HEK293 (cell line): ENCODE measurements around the gene CRELD1.
A peak's percentile ranks its signal among the peaks of the same experiment; 100 is the strongest.

Experiments
- CTCF ChIA-PET: fragments of 350-600 bp; formaldehyde crosslinking; extraction: SDS; loops from one replicate; lab custom pipeline; 2021; ENCODE audit warnings: antibody characterized with exemption; lab: Yijun Ruan, JAX
- POLR2A ChIA-PET: fragments of 300-600 bp; formaldehyde crosslinking; extraction: SDS; loops from one replicate; lab custom pipeline; 2020; ENCODE audit warnings: antibody characterized with exemption, inconsistent platforms; lab: Yijun Ruan, JAX
- H3K27ac ChIP-seq: fragments of 200-500 bp; sonication (Bioruptor generic); 2 replicates; pipeline ENCODE4 v1.5.1; 2014; ENCODE audit warnings: low read depth, low read length, control low read depth, inconsistent platforms; ENCODE audit errors: extremely low read depth
- H3K36me3 ChIP-seq, 2 experiments: fragments of 200-500 bp in 1 of 2; sonication (Bioruptor generic) in 1 of 2; 1 replicate in 1 of 2; 2 replicates in 1 of 2; pipeline ENCODE4 v1.5.1; 2014 to 2017; ENCODE audit warnings: inconsistent platforms in 2 of 2, low read length in 2 of 2; ENCODE audit not compliant: control insufficient read depth in 2 of 2, insufficient read depth in 1 of 2
- H3K4me1 ChIP-seq: fragments of 200-500 bp; sonication (Bioruptor generic); 2 replicates; pipeline ENCODE4 v1.5.1; 2014; ENCODE audit warnings: mild to moderate bottlenecking, low read length, inconsistent platforms; ENCODE audit not compliant: control insufficient read depth, insufficient read depth
- H3K4me3 ChIP-seq: 2 replicates; pipeline ENCODE4 v1.5.1; 2011; ENCODE audit warnings: low read depth, mild to moderate bottlenecking, control low read depth, low read length, moderate library complexity
- H3K9me3 ChIP-seq: fragments of 200-500 bp; sonication (Bioruptor generic); 2 replicates; pipeline ENCODE4 v1.5.1; 2014; ENCODE audit warnings: low read depth, low read length, inconsistent platforms; ENCODE audit not compliant: control insufficient read depth, insufficient read depth
- FEZF1 ChIP-seq: fragments of 450-650 bp; formaldehyde crosslinking; IDR thresholded peaks from 2 replicates; pipeline ENCODE4 v1.5.1; 2016; ENCODE audit warnings: missing biosample characterization, missing genetic modification characterization
- SCRT2 ChIP-seq: fragments of 450-650 bp; formaldehyde crosslinking; IDR thresholded peaks from 2 replicates; pipeline ENCODE4 v1.5.1; 2016; ENCODE audit warnings: missing biosample characterization, missing genetic modification characterization
- SP2 ChIP-seq: fragments of 450-650 bp; formaldehyde crosslinking; IDR thresholded peaks from 2 replicates; pipeline ENCODE4 v1.5.1; 2016; ENCODE audit warnings: missing biosample characterization, missing genetic modification characterization
- TRIM28 ChIP-seq: IDR thresholded peaks from 2 replicates; pipeline ENCODE4 v1.6.1; 2011; ENCODE audit warnings: low read length, control low read depth, borderline replicate concordance
- ZBTB8A ChIP-seq: fragments of 450-650 bp; formaldehyde crosslinking; IDR thresholded peaks from 2 replicates; pipeline ENCODE4 v1.5.1; 2016; ENCODE audit warnings: missing biosample characterization, missing genetic modification characterization
- ZIC2 ChIP-seq: fragments of 450-650 bp; formaldehyde crosslinking; IDR thresholded peaks from 2 replicates; pipeline ENCODE4 v1.5.1; 2016; ENCODE audit warnings: missing biosample characterization, missing genetic modification characterization
- ZNF416 ChIP-seq: fragments of 450-650 bp; formaldehyde crosslinking; IDR thresholded peaks from 2 replicates; pipeline ENCODE4 v1.5.1; 2016; ENCODE audit warnings: missing biosample characterization, missing genetic modification characterization
- ZNF501 ChIP-seq: fragments of 450-650 bp; formaldehyde crosslinking; IDR thresholded peaks from 2 replicates; pipeline ENCODE4 v1.5.1; 2016; ENCODE audit warnings: missing biosample characterization, missing genetic modification characterization
- ZNF747 ChIP-seq: fragments of 450-650 bp; formaldehyde crosslinking; IDR thresholded peaks from 2 replicates; pipeline ENCODE4 v1.5.1; 2016; ENCODE audit warnings: missing biosample characterization, missing genetic modification characterization
- ZSCAN23 ChIP-seq: fragments of 450-650 bp; formaldehyde crosslinking; IDR thresholded peaks from 2 replicates; pipeline ENCODE4 v1.5.1; 2016; ENCODE audit warnings: missing biosample characterization, missing genetic modification characterization
- TF ChIP-seq, protein P1 (sequence below): fragments of 450-650 bp; formaldehyde crosslinking; IDR thresholded peaks from 2 replicates; pipeline ENCODE4 v1.5.1; 2017; ENCODE audit warnings: missing biosample characterization, missing genetic modification characterization
- TF ChIP-seq, protein P2 (sequence below): fragments of 450-650 bp; formaldehyde crosslinking; IDR thresholded peaks from 2 replicates; pipeline ENCODE4 v1.5.1; 2016; ENCODE audit warnings: missing biosample characterization, missing genetic modification characterization, borderline replicate concordance

The CRELD1 gene

GRCh38 chr3:9909221-9910013, 24.2 kb upstream of the CRELD1 start:
- H3K4me1 ChIP-seq, result peaks cover 7% of the 10 kb centered on the region
- ChIA-PET POLR2A (interaction anchor here (0.9 kb wide), 1 partner anchor 65 kb away, joined by 3 read pairs; the partner anchor contains the start of gene RPUSD3), CTCF (interaction anchor here (0.6 kb wide), 1 partner anchor 52 kb away, joined by 3 read pairs; no protein-coding TSS in a partner anchor)
- no peaks in the 10 kb centered on the region for H3K9me3 ChIP-seq
- TF ChIP-seq, protein P1, sequence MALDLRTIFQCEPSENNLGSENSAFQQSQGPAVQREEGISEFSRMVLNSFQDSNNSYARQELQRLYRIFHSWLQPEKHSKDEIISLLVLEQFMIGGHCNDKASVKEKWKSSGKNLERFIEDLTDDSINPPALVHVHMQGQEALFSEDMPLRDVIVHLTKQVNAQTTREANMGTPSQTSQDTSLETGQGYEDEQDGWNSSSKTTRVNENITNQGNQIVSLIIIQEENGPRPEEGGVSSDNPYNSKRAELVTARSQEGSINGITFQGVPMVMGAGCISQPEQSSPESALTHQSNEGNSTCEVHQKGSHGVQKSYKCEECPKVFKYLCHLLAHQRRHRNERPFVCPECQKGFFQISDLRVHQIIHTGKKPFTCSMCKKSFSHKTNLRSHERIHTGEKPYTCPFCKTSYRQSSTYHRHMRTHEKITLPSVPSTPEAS, result 0 out of 2 replicates have a peak, but pooled peaks have one; percentile 28
- no peak for TF ChIP-seq ZSCAN23 (tag by site-specific recombination)
- H3K27ac ChIP-seq, result no peak overlapping the region
- H3K36me3 ChIP-seq, result no peaks in the 10 kb centered on the region
- H3K4me3 ChIP-seq, result no peak overlapping the region

GRCh38 chr3:9911863-9912262, 21.8 kb upstream of the CRELD1 start:
- POLR2A ChIA-PET, result interaction anchor here (0.6 to 1.5 kb wide), 4 partner anchors 14 to 67 kb away, joined by 3 to 4 read pairs (median 4); partner anchors contain the start of gene CRELD1

GRCh38 chr3:9912294-9912935, 21.2 kb upstream of the CRELD1 start:
- peaks cover 19% of the 10 kb centered on the region for H3K4me1 ChIP-seq
- TF ChIP-seq ZIC2 (tag by site-specific recombination) (peak; percentile 29; the same call in 1 of the 2 replicates), FEZF1 (tag by site-specific recombination) (peak; percentile 40), SCRT2 (0 out of 2 replicates have a peak, but pooled peaks have one; percentile 28), SP2 (tag by site-specific recombination) (no peak)
- TF ChIP-seq, all 188 proteins: peak for 3
- ChIA-PET CTCF (interaction anchor here (0.7 to 2.8 kb wide), 6 partner anchors 8 to 318 kb away, joined by 3 to 16 read pairs (median 6); partner anchors contain the start of gene IL17RE), POLR2A (interaction anchor here (0.9 to 1.5 kb wide), 3 partner anchors 15 to 34 kb away, joined by 3 to 4 read pairs (median 4); partner anchors contain the start of gene CRELD1)
- Histone ChIP-seq H3K27ac (no peak overlapping the region), H3K36me3 (no peaks in the 10 kb centered on the region), H3K4me3 (no peak overlapping the region), H3K9me3 (no peaks in the 10 kb centered on the region)

More at GRCh38 chr3:9911863-9912262, 21.8 kb upstream of the CRELD1 start:
- H3K4me3 ChIP-seq, result no peak overlapping the region
- CTCF ChIA-PET, result interaction anchor here (0.8 to 2.8 kb wide), 3 partner anchors 20 to 63 kb away, joined by 5 to 16 read pairs (median 7); no protein-coding TSS in a partner anchor
- no peak for TF ChIP-seq ZIC2 (tag by site-specific recombination)
- TF ChIP-seq ZNF501, result no peak
- no peak for TF ChIP-seq ZNF747
- TF ChIP-seq TRIM28, result no peak
- TF ChIP-seq, protein P1, result no peak
- TF ChIP-seq ZBTB8A (tag by site-specific recombination), result peak; percentile 38; the same call in 1 of the 2 replicates
- H3K27ac ChIP-seq, result no peak overlapping the region
- peaks cover 16% of the 10 kb centered on the region for H3K4me1 ChIP-seq
- H3K36me3 ChIP-seq, result no peaks in the 10 kb centered on the region
- H3K9me3 ChIP-seq, result no peaks in the 10 kb centered on the region

DNA sequence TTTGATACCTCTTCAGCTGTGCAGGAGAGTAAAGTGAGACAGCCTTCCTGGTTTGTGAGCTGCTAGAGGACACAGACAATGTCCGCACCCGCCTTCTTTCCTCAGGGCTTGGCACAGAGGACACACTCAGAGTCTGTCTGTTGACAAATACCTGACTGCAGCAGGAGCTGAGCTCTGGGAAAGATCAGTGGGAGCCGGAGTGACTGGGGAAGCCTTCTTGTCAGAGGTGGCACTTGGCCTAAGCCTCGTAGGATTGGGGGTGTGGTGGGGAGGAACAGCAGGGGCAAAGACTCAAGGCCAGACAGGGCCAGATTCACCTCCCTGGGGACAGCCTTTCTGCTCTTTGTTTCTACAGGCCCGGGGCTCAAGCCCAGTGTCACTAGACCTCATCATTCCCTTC, 20.0 kb upstream of the CRELD1 start:
- Histone ChIP-seq H3K4me1 (peaks cover 19% of the 10 kb centered on the region), H3K27ac (no peak overlapping the region), H3K9me3 (no peaks in the 10 kb centered on the region), H3K36me3 (no peaks in the 10 kb centered on the region), H3K4me3 (no peak overlapping the region)
- ChIA-PET CTCF (interaction anchor here (1.1 kb wide), 1 partner anchor 59 kb away, joined by 3 read pairs; no protein-coding TSS in a partner anchor), POLR2A (no interaction called here)
- TF ChIP-seq, protein P2, sequence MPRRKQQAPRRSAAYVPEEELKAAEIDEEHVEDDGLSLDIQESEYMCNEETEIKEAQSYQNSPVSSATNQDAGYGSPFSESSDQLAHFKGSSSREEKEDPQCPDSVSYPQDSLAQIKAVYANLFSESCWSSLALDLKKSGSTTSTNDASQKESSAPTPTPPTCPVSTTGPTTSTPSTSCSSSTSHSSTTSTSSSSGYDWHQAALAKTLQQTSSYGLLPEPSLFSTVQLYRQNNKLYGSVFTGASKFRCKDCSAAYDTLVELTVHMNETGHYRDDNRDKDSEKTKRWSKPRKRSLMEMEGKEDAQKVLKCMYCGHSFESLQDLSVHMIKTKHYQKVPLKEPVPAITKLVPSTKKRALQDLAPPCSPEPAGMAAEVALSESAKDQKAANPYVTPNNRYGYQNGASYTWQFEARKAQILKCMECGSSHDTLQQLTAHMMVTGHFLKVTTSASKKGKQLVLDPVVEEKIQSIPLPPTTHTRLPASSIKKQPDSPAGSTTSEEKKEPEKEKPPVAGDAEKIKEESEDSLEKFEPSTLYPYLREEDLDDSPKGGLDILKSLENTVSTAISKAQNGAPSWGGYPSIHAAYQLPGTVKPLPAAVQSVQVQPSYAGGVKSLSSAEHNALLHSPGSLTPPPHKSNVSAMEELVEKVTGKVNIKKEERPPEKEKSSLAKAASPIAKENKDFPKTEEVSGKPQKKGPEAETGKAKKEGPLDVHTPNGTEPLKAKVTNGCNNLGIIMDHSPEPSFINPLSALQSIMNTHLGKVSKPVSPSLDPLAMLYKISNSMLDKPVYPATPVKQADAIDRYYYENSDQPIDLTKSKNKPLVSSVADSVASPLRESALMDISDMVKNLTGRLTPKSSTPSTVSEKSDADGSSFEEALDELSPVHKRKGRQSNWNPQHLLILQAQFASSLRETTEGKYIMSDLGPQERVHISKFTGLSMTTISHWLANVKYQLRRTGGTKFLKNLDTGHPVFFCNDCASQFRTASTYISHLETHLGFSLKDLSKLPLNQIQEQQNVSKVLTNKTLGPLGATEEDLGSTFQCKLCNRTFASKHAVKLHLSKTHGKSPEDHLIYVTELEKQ, result no peak
- no peak for TF ChIP-seq ZNF416 (tag by site-specific recombination)
